Skeletal muscle cell (primary cell): ENCODE results near the gene MRPL53.
"Not testable (repeated sequence)": the region's sequence is repeated elsewhere in the genome, so short reads cannot be mapped to it uniquely, and the experiment has no call there.

Source experiments
- DNase-seq: peaks from one replicate; pipeline ENCODE4 v3.0.0-alpha.2; 2010; ENCODE audit warnings: low read depth
- H3K4me3 ChIP-seq: 2 replicates; pipeline ENCODE4 v1.5.1; 2011; ENCODE audit warnings: low read depth, mild to moderate bottlenecking, control low read depth, low read length, moderate library complexity

Gene MRPL53

GRCh38 chr2:74458938-74459363 is 13.5 kb downstream of the MRPL53 start:
- DNase-seq, result no peak
- H3K4me3 ChIP-seq, result peak overlapping the region; percentile 98

- DNase-seq, result peak; percentile 100
- peak within 1 kb of the TSS; percentile 98 for H3K4me3 ChIP-seq
These were observed 14.1 kb downstream of the MRPL53 start, which contains the start of gene WBP1 for GRCh38 chr2:74458132-74458937. WBP1 (plus strand) TSS chr2:74458438; CDS start chr2:74458603, 165 bp downstream.

- peak overlapping the region; percentile 98 for H3K4me3 ChIP-seq
- no peak for DNase-seq
These were observed 14.8 kb downstream of the MRPL53 start for GRCh38 chr2:74457549-74458131.

GRCh38 chr2:74457129-74457548 is 15.3 kb downstream of the MRPL53 start:
- no peak for DNase-seq
- peak overlapping the region; percentile 98 for H3K4me3 ChIP-seq

GRCh38 chr2:74454654-74455511 is 17.6 kb downstream of the MRPL53 start, which contains the start of gene INO80B:
INO80B (plus strand) TSS chr2:74455087; CDS start chr2:74455117, 30 bp downstream.
- peak within 1 kb of the TSS; percentile 62 for H3K4me3 ChIP-seq
- DNase-seq, result peak; percentile 92

- DNase-seq, result no peak
- no peak overlapping the region for H3K4me3 ChIP-seq
These were observed 21.8 kb downstream of the MRPL53 start for GRCh38 chr2:74450570-74451190.

- DNase-seq, result no peak
- no peak overlapping the region for H3K4me3 ChIP-seq
These were observed 23.7 kb downstream of the MRPL53 start for GRCh38 chr2:74448771-74449170.

- no peak for DNase-seq
- H3K4me3 ChIP-seq, result no peak overlapping the region
These were observed 25.1 kb downstream of the MRPL53 start for GRCh38 chr2:74447230-74447999.

GRCh38 chr2:74444498-74445318 is 27.8 kb downstream of the MRPL53 start:
- no peak overlapping the region for H3K4me3 ChIP-seq
- no peak for DNase-seq

GRCh38 chr2:74442483-74443297 is 29.8 kb downstream of the MRPL53 start:
- H3K4me3 ChIP-seq, DNase-seq: not testable (repeated sequence)

- peak within 1 kb of the TSS; percentile 61 for H3K4me3 ChIP-seq
- no peak for DNase-seq
These were observed 30.6 kb downstream of the MRPL53 start, which contains the start of gene RTKN for GRCh38 chr2:74441690-74442482. RTKN (minus strand) TSS chr2:74441937; CDS start chr2:74441816, 121 bp downstream.

- H3K4me3 ChIP-seq, result no peak overlapping the region
- DNase-seq, result no peak
These were observed 31.2 kb downstream of the MRPL53 start for GRCh38 chr2:74441170-74441689.

GRCh38 chr2:74440378-74441169 is 31.9 kb downstream of the MRPL53 start:
- H3K4me3 ChIP-seq, result peak overlapping the region; percentile 61
- DNase-seq, result peak; percentile 41

- DNase-seq, result peak; percentile 52
These were observed 32.6 kb downstream of the MRPL53 start for GRCh38 chr2:74439803-74440377.

GRCh38 chr2:74439373-74439772 is 33.1 kb downstream of the MRPL53 start:
- no peak for DNase-seq
- H3K4me3 ChIP-seq, result peak overlapping the region; percentile 61

More at GRCh38 chr2:74439803-74440377, 32.6 kb downstream of the MRPL53 start:
- H3K4me3 ChIP-seq, result peak overlapping the region; percentile 61
